Activated CD4-positive, alpha-beta T cell treated with anti-CD3 and anti-CD28 coated beads, Interleukin-2, amount 50 U/mL, for 48 hours (primary cell): ENCODE data around the gene MIEN1.
"Not testable (repeated sequence)": the region's sequence is repeated elsewhere in the genome, so short reads cannot be mapped to it uniquely, and the experiment has no call there.

Source experiments
- DNase-seq, 2 experiments: peaks; one replicate each; pipeline ENCODE4 v3.0.0-alpha.2; 2020

Gene MIEN1

DNA sequence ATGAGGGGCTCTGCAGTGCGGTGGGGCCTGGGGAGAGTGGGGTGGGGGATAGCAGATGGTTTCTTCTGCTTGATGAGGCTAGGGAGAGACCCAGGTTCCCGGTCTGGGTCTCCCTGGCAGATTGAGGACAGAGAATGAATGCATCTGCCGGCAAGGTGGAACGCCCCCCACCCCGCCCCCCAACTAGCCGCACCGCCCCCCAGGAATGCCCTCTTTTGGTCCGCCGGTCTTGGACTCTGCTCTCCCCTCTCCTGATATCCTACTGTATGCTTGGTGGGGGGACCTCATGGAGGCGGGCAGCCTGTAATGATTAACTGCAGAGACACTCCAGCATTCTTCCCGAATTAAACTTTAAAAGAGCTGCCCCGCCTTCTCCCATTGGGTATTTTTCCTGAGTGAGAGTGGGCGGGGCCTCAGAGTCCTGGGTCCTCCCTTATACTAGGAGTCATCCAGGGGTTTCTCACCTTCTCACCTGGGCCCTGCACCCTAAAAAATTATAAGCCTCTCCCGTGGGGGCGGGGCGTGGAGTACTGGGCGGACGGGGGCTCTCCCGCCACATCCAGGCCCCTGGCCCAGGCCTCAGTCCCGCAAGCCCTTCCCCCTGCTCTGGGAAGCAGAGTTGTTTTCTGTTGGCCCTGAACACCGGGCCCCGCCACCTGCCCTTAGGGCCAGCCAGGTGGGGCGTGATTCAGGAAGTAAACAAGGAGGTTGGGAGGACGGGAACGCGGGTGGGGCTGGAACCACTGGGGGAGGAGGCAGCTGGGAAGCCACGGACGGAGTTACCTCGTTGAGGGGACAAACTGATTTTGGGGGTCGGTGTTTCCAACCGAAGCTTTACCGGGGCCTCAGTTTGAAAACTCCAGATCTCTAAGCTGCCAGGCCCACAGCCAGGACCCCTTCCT lies 8.9 kb upstream of the MIEN1 start:
- no peak for DNase-seq

DNA sequence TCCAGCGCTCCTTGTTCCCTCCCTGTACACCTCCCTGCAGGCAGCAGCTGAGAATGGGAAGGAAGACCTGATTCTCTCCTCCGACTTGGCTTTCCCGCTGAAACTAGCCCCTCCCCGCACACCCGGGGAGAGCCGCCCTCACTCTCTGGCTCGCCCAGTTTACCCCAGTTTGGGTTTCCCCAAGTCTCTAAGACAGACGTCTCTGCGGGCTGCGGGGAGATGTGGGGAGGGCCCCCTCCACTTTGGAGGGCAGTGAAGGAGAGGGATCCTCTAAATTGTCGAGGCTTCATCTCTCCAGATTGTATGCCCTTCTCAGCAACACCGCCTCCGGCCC lies 8.2 kb upstream of the MIEN1 start:
- DNase-seq = peak; percentile 63 to 75

DNA sequence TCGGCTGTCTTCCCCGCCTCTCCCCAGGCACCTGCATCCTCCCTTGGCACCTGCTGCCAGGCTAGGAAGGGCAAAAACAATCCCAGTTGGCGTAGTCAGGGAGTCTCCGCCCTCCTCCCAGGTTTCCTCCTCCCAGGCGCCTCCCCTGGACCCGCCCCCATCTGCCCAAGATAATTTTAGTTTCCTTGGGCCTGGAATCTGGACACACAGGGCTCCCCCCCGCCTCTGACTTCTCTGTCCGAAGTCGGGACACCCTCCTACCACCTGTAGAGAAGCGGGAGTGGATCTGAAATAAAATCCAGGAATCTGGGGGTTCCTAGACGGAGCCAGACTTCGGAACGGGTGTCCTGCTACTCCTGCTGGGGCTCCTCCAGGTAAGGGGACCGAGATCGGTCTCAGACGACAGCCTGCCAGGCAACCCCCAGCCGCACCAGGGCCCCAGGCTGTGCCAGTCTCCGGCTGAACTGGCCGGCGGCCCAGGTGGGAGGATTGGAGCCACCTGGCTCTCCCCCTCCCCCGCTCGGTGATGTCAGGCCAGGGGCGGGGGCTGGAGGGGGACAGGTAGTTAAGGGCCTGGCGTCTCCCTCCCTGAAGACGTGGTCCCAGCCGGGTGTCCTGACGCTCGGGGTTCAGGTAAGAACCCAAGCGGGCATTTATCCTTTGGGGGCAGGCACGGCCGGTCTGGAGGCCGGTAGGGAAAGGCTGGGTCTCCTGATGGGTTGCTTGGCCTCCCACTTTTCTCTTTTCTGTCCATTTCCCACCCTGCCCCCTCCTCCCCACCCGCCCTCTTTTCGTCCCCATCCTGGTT lies 7.6 kb upstream of the MIEN1 start, which contains the start of gene GRB7:
Gene GRB7 (plus strand): TSS at position 179 of the 808 bp plus-strand sequence. CDS start 4,364 bp downstream, outside the sequence.
- no peak for DNase-seq

DNA sequence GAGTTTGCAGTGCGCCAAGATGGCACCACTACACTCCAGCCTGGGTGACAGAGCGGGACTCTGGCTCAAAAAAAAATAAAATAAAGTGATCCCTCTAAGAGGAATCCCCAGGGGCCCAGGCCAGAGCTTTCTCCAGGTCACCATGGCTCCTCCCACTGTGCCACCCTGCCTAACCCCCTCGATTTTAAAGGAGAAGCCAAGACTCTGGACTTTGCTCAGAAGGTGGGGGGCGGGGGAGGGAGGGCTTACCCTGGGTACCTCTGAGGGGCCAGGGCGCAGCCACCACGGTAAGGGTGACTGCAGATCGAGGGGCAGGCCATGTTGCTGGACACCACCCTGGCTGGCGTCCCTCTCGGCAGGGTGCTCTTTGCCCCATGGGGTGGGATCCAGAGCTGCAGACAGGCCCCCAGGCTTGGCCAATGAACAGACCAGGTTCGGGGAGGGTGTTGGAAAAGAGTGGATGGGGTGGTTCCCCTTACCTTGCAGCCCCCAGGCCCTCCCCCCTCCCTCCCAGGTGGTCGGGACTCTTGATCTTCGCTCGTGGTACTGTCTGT lies 7.0 kb upstream of the MIEN1 start:
- no peak for DNase-seq

DNA sequence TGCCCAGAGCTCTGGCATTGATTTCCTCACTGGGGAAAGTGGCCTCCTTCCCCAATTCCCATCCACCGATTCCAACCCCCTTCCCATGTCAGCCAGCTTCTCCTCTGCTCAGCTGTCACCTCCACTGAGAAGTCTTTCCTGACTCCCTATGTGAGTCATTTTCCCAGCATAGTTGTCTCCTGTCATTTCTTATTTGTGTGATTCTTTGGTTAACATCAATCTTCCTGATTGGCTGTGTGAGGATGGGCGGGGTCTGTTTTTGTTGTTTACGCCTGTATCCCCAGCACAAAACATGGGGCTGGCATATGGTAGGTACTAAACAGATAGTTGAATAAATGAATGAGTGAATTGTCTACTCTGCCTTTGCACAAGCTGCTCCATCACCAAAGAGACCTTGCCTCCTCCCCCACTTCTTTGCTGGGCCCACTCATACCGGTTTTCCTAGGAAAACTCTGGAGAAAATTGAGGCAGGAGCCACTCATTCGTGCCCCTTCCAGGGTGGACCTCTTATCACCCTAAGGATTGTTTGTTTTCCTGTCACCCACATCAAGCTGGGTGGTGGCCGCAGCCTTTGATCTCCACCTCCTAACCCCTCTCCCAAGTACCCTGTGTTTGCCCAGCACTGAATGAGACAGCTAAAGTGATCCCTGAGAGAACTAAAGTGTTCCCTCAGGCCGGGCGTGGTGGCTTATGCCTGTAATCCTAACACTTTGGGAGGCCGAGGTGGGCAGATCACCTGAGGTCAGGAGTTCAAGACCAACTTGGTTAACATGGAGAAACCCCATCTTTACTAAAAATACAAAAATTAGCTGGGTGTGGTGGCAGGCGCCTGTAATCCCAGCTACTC lies 6.2 kb upstream of the MIEN1 start:
- no peak for DNase-seq

DNA sequence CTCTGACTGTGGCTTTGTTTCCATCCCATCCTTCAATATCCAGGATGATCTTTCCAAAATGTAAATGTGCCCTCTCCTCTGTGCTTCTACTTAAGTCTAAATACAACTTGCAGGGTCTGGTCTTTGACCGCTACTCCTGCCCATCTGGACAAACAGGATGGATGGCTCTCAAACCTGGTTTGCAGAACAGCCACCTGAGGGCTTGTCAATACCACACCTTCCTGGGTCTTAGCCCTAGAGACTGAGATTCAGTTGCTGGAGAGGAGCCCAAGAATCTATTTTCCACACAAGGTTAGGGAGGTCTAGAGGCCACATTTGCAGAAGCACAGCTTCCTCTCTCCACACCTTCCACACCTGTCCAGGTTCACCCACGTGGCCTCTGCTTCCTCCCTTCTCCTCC lies 5.5 kb upstream of the MIEN1 start:
- no peak for DNase-seq

DNA sequence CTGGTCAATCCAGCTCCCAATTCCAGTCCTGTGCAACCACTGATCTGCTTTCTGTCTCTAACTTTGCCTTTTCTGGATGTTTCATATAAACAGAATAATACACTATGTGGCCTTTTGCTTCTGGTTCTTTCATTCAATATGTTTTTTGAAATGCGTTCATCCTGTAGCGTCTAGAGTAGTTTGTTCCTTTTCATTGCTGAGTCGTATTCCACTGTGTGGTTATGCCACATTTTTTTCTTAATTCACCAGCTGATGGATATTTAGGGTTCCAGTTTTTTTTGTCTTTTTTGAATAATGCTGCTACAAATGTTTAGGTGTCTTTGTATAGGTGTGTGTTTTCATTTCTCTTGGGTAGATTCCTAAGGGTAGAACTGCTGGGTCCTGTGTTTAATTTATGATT lies 2.3 kb upstream of the MIEN1 start:
- DNase-seq = no peak

DNA sequence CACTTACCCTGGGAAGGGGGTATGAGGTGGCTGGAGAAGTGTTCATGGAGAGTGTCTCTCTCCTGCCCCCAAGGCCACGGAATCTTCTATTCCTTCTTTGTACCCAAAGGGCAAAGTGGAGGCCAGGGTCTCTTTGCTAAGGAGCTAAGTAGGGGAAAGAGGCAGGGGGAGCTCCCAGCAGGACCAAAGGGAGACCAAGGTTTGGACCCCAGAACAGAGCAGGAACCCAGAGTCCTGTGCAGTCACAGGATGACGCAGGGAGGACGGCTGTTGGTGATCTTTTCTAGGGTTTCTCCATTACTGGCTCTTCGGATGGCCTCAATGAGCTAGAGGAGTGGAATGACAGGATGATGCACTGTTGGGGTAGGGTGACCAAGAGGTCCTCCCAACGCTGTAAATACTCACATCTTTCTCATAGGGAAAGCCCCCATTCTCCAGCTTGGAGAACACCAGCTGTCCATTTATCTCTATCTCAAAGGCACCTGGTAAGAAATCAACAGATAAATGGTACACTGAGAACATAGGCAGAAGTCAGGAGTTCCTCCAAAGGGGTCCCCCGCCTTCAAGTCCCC lies 966 bp downstream of the MIEN1 start:
- DNase-seq = no peak

DNA sequence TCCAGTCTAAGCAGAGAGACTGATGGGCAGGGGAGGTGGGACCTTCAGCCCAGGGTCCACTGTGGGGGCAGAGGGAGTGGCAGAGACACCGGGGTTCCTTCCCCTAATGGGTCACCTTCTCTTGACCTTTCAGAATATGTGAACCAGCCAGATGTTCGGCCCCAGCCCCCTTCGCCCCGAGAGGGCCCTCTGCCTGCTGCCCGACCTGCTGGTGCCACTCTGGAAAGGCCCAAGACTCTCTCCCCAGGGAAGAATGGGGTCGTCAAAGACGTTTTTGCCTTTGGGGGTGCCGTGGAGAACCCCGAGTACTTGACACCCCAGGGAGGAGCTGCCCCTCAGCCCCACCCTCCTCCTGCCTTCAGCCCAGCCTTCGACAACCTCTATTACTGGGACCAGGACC lies 2.8 kb downstream of the MIEN1 start:
- no peak for DNase-seq

DNA sequence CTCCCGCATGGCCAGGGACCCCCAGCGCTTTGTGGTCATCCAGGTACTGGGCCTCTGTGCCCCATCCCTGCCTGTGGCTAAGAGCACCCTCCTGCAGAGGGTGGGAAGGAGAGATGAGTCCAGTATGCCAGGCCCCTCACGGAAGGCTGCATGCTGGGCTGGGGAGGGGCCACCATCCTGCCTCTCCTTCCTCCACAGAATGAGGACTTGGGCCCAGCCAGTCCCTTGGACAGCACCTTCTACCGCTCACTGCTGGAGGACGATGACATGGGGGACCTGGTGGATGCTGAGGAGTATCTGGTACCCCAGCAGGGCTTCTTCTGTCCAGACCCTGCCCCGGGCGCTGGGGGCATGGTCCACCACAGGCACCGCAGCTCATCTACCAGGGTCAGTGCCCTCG lies 3.7 kb downstream of the MIEN1 start:
- DNase-seq = no peak

DNA sequence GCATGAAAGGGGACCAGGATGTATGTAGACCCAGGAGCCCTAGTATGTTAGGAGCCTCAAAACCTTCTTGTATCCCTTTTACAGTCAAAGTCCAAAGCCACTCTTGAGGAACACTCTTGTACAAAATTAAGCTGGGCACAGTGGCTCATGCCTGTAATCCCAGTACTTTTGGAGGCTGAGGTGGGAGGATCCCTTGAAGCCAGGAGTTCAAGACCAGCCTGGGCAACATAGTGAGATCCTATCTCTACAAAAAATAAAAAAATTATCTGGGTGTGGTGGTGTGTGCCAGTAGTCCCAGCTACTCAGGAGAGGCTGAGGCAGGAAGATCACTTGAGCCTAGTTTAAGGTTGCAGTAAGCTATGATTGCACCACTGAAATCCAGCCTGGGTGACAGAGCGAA lies 4.4 kb downstream of the MIEN1 start:
- DNase-seq = not testable (repeated sequence)

DNA sequence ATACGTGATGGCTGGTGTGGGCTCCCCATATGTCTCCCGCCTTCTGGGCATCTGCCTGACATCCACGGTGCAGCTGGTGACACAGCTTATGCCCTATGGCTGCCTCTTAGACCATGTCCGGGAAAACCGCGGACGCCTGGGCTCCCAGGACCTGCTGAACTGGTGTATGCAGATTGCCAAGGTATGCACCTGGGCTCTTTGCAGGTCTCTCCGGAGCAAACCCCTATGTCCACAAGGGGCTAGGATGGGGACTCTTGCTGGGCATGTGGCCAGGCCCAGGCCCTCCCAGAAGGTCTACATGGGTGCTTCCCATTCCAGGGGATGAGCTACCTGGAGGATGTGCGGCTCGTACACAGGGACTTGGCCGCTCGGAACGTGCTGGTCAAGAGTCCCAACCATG lies 5.6 kb downstream of the MIEN1 start:
- no peak for DNase-seq

DNA sequence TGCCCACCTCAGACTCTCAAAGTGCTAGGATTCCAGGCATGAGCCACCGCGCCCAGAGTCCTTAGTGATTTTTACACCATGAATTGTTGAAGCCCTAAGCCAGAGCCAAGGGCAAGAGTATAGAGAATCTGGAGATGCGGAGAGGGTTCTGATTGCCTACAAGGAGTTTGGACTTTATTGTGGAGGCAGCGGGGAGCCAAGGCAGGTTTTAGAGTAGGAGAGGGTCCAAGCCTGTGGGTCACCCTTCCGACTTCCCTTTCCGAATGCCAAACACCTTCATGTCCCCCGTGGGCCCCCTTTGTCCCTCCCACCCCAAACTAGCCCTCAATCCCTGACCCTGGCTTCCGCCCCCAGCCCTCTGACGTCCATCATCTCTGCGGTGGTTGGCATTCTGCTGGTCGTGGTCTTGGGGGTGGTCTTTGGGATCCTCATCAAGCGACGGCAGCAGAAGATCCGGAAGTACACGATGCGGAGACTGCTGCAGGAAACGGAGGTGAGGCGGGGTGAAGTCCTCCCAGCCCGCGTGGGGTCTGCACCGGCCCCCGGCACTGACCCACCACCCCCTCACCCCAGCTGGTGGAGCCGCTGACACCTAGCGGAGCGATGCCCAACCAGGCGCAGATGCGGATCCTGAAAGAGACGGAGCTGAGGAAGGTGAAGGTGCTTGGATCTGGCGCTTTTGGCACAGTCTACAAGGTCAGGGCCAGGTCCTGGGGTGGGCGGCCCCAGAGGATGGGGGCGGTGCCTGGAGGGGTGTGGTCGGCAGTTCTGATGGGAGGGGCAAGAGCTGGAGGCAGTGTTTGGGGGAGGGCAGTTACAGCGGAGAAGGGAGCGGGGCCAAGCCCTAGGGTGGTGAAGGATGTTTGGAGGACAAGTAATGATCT lies 7.1 kb downstream of the MIEN1 start:
- peak in 1 of 2 experiments; percentile 35 for DNase-seq

DNA sequence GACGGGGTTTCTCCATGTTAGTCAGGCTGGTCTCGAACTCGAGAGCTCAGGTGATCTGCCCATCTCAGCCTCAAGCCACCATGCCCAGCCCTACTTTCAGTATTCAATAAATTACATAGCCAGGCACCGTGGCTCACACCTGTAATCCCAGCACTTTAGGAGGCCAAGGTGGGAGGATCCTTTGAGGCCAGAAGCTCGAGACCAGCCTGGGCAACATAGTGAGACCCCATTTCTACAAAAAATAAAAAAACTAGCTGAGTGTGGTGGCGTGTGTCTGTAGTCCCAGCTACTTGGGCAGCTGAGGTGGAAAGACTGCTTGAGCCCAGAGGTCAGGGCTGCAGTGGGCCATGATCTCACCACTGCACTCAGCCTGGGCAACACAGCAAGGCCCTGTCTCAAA lies 8.2 kb downstream of the MIEN1 start:
- DNase-seq = no peak

DNA sequence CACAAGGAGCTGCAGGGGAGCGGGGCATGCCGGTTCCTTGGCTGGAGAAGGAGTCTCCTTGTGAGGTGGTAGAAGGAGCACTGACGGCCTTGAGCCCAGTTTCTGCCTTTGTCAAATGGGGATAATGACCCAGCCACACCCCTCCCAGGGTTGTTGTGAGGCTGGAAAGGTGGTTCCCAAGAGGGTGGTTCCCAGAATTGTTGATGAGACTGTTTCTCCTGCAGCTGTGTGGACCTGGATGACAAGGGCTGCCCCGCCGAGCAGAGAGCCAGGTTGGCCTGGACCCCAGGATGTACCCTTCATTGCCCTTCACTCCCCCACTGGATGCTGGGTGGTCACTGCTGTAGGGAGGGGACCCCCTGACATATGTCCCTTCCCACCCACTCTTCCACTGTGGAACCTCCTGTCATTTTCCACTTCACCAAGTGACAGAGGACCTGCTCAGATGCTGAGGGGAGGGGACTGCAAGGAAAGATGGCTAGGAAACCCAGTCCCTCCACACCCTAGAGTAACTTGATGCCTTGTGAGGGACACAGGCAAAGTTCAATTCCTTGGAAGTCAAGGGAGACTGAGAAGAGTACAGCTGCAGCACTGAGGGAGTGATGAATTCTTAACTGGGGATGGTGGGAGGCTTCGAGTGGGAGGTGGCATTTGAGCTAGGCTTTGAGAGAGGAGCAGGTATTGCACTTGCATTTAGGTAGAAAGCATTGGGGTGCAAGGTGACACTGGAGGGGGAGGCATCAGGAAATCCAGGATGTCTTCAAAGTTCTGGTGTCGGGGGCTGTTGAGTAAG lies 10.6 kb downstream of the MIEN1 start:
- no peak for DNase-seq

DNA sequence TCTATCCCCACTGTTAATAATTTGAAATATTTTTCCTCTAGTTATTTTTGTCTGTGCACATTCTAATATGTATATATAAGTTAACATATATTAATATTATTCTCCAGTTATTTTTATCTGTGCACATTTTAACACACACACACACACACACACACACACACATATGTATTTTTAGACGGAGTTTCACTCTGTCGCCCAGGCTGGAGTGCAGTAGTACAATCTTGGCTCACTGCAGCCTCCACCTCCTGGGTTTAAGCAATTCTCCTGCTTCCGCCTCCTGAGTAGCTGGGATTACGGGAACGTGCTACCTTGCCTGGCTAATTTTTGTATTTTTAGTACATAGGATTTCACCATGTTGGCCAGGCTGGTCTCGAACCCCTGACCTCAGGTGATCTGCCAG lies 12.7 kb downstream of the MIEN1 start:
- no peak for DNase-seq

DNA sequence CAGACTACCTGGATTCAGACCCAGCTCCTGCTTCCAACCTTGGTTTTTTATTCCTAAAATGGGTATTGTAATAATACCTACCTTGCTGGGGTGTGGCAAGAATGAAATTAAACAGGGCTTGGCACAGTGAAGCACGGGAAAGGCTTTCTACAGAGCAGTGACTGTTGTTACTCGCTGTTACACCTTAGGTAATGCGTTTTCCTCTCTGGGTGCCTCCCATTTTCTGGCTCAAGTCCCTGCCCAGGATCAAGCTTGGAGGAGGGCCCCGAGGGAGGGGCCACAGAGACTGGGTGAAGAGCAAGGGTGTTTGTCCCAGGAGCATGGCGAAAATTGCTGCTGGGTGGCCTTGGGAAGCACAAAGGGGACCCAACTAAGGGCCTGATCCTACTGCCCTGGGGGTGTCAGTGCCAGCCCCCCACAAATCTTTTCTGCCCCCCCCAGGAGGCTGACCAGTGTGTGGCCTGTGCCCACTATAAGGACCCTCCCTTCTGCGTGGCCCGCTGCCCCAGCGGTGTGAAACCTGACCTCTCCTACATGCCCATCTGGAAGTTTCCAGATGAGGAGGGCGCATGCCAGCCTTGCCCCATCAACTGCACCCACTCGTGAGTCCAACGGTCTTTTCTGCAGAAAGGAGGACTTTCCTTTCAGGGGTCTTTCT lies 13.3 kb downstream of the MIEN1 start:
- no peak for DNase-seq

DNA sequence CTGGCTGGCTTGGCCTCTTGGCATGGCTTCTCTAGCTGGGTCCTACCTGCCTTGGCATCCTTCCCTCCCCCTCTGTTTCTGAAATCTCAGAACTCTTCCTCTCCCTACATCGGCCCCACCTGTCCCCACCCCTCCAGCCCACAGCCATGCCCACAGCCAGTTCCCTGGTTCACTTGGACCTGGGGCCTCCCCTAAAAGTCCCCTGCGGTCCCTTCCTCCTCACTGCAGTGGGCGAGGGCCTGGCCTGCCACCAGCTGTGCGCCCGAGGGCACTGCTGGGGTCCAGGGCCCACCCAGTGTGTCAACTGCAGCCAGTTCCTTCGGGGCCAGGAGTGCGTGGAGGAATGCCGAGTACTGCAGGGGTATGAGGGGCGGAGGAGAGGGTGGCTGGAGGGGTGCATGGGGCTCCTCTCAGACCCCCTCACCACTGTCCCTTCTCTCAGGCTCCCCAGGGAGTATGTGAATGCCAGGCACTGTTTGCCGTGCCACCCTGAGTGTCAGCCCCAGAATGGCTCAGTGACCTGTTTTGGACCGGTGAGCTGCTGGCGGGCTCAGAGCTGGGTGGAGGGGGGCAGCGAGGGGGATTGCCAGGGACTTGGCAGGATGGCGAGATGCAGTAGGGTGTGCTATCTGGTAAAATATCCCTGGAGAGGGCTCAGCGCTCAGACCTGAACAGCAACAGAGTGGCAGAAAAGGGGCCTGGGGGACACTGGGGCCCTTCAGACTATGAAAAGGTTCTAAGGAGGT lies 14.1 kb downstream of the MIEN1 start:
- DNase-seq = no peak

DNA sequence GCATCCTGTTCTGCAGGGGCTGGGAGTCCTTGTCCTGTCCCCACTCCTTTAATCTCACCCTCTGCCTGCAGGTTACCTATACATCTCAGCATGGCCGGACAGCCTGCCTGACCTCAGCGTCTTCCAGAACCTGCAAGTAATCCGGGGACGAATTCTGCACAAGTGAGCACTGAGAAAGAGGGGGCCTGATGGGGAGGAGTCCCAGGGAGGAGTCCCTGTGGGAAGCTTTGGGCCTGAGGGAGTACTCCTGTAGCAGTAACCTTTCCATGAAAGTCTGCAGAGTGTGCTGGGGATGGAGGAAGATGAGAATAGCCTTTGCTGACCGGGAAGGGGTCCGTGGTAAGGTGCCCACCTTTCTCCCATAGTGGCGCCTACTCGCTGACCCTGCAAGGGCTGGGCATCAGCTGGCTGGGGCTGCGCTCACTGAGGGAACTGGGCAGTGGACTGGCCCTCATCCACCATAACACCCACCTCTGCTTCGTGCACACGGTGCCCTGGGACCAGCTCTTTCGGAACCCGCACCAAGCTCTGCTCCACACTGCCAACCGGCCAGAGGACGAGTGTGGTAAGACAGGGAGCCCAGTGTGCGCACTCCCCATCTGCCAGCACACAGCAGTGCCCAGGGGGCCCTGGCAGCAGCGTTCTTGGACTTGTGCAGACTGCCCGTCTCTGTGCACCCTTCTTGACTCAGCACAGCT lies 14.8 kb downstream of the MIEN1 start:
- no peak for DNase-seq
